Panc1 (cell line): ENCODE results near the gene ZNF182. TPM values are rescaled to one million over a fixed set of nuclear protein-coding genes. Genes with fewer than 3 reads are reported as not detected.

ENCODE experiments used
- ATAC-seq: fragments of 200-7000 bp; cut with Tn5 transposase; 2 replicates; pipeline ENCODE4 v1.9.1; 2020; ENCODE audit warnings: mild to moderate bottlenecking, moderate library complexity
- BruUV-seq: library from RNA; stranded (reverse); fragments of 400-500 nt; replicated peaks from 2 replicates; lab custom pipeline; 2021; lab: Mats Ljungman, UMichigan
- CTCF ChIA-PET: fragments of 300-600 bp; sonication (Branson Sonifier 250); formaldehyde crosslinking; loops from one replicate; lab custom pipeline; 2022; ENCODE audit warnings: antibody characterized with exemption; lab: Charles Lee
- POLR2A ChIA-PET: fragments of 300-600 bp; sonication (Branson Sonifier 250); formaldehyde crosslinking; loops from one replicate; lab custom pipeline; 2022; ENCODE audit warnings: antibody characterized with exemption; lab: Charles Lee
- DNase-seq: peaks from one replicate; pipeline ENCODE4 v3.0.0-alpha.2; 2010; ENCODE audit warnings: low read depth, low spot score
- H3K27ac ChIP-seq: 2 replicates; pipeline ENCODE4 v1.5.1; 2011; ENCODE audit warnings: mild to moderate bottlenecking, low read length, inconsistent platforms
- H3K27me3 ChIP-seq: fragments of 200-500 bp; sonication (Bioruptor generic); 2 replicates; pipeline ENCODE4 v1.6.0; 2014; ENCODE audit warnings: low read length, inconsistent platforms; ENCODE audit not compliant: control insufficient read depth, insufficient read depth
- H3K36me3 ChIP-seq: fragments of 200-500 bp; sonication (Bioruptor generic); 2 replicates; pipeline ENCODE4 v1.5.1; 2014; ENCODE audit warnings: inconsistent platforms, mild to moderate bottlenecking, low read length, moderate library complexity; ENCODE audit not compliant: control insufficient read depth, insufficient read depth
- H3K4me1 ChIP-seq: 2 replicates; pipeline ENCODE4 v1.5.1; 2011; ENCODE audit warnings: inconsistent platforms, mild to moderate bottlenecking, low read length, moderate library complexity; ENCODE audit not compliant: control insufficient read depth, insufficient read depth
- H3K4me3 ChIP-seq, 2 experiments: 2 replicates each; pipeline ENCODE4 v1.5.1; 2011 to 2012; ENCODE audit warnings: low read depth in 2 of 2, low read length in 2 of 2, mild to moderate bottlenecking in 2 of 2, inconsistent platforms in 1 of 2, moderate library complexity in 1 of 2
- H3K9me3 ChIP-seq: fragments of 200-500 bp; sonication (Bioruptor generic); 2 replicates; pipeline ENCODE4 v1.5.1; 2014; ENCODE audit warnings: low read depth, mild to moderate bottlenecking, inconsistent platforms, low read length, moderate library complexity; ENCODE audit not compliant: control insufficient read depth, insufficient read depth
- POLR2AphosphoS5 ChIP-seq: IDR thresholded peaks from 2 replicates; pipeline ENCODE4 v1.6.1; 2012; ENCODE audit warnings: mild to moderate bottlenecking, low read depth, low read length, moderate library complexity
- SIN3A ChIP-seq: IDR thresholded peaks from 2 replicates; pipeline ENCODE4 v1.6.1; 2012; ENCODE audit warnings: low read depth, mild to moderate bottlenecking, low read length, moderate library complexity, borderline replicate concordance; ENCODE audit not compliant: insufficient read depth
- TCF7L2 ChIP-seq: IDR thresholded peaks from 2 replicates; pipeline ENCODE4 v1.6.1; 2011; ENCODE audit warnings: mild to moderate bottlenecking, low read depth, low read length, inconsistent platforms
- in situ Hi-C: cut with HindIII; loops from 2 replicates; pipeline ENCODE4 v1.10.0; 2016; ENCODE audit warnings: low sequenced_read_pairs, low pct_unique_long_range_greater_than_20kb
- intact Hi-C: fragments of 100-400 bp; cut with micrococcal nuclease; formaldehyde crosslinking; loops from one replicate; pipeline ENCODE4 v1.10.0; 2022; ENCODE audit not compliant: unreplicated experiment
- total RNA-seq: library from RNA; stranded (reverse); gene quantifications from one replicate; pipeline ENCODE4 v1.2.1, GENCODE V29; 2021; ENCODE audit not compliant: unreplicated experiment
- TF ChIP-seq, protein P1 (sequence below), 2 experiments: IDR thresholded peaks; 2 replicates each; pipeline ENCODE4 v1.6.1; 2011 to 2012; ENCODE audit warnings: low read depth in 2 of 2, control low read depth in 1 of 2, low read length in 1 of 2, mild to moderate bottlenecking in 1 of 2, moderate library complexity in 1 of 2; ENCODE audit not compliant: insufficient read depth in 1 of 2
- TF ChIP-seq, protein P2 (sequence below): fragments of 450-650 bp; IDR thresholded peaks from 2 replicates; pipeline ENCODE4 v1.5.1; 2017; ENCODE audit warnings: mild to moderate bottlenecking

ZNF182 gene
- total RNA-seq, 1 experiment from 2014 or later, result 11.1 TPM

DNA sequence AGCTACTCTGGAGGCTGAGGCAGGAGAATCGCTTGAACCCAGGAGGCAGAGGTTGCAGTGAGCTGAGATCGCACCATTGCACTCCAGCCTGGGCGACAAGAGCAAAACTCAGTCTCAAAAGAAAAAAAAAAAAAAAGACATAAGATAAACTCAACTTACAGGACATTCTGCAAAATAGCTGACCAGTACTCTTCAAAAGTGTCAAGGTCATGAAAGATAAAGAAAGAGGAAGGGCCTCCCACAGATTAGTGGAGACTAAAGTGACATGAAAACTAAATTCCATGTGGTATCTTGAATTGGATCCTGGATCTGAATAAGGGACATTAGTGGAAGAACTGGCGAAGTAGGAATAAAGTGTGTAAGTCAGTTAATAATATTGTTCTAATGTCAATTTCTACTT lies 63.3 kb downstream of the ZNF182 start:
- no peaks in the 10 kb centered on the region for H3K36me3 ChIP-seq
- intact Hi-C loops (no loop called here), in situ Hi-C loops (no loop called here)
- DNase-seq (no peak), ATAC-seq (no peak)
- no peaks in the 10 kb centered on the region for H3K4me1 ChIP-seq
- BruUV-seq, result no TSS peak
- ChIA-PET CTCF (no interaction called here), POLR2A (no interaction called here)
- H3K4me3 ChIP-seq, result no peak overlapping the region
- H3K27ac ChIP-seq, result no peak overlapping the region
- H3K9me3 ChIP-seq, result no peaks in the 10 kb centered on the region
- TF ChIP-seq, protein P1, sequence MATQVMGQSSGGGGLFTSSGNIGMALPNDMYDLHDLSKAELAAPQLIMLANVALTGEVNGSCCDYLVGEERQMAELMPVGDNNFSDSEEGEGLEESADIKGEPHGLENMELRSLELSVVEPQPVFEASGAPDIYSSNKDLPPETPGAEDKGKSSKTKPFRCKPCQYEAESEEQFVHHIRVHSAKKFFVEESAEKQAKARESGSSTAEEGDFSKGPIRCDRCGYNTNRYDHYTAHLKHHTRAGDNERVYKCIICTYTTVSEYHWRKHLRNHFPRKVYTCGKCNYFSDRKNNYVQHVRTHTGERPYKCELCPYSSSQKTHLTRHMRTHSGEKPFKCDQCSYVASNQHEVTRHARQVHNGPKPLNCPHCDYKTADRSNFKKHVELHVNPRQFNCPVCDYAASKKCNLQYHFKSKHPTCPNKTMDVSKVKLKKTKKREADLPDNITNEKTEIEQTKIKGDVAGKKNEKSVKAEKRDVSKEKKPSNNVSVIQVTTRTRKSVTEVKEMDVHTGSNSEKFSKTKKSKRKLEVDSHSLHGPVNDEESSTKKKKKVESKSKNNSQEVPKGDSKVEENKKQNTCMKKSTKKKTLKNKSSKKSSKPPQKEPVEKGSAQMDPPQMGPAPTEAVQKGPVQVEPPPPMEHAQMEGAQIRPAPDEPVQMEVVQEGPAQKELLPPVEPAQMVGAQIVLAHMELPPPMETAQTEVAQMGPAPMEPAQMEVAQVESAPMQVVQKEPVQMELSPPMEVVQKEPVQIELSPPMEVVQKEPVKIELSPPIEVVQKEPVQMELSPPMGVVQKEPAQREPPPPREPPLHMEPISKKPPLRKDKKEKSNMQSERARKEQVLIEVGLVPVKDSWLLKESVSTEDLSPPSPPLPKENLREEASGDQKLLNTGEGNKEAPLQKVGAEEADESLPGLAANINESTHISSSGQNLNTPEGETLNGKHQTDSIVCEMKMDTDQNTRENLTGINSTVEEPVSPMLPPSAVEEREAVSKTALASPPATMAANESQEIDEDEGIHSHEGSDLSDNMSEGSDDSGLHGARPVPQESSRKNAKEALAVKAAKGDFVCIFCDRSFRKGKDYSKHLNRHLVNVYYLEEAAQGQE (IDR thresholded peaks at IDR 0.05; ENCODE audit: insufficient read depth in 1 of 2, low read depth in 2 of 2, low read length in 1 of 2), result no peak
- TF ChIP-seq POLR2AphosphoS5, result no peak
- no peak for TF ChIP-seq TCF7L2
- TF ChIP-seq SIN3A, result no peak
- TF ChIP-seq, protein P2, sequence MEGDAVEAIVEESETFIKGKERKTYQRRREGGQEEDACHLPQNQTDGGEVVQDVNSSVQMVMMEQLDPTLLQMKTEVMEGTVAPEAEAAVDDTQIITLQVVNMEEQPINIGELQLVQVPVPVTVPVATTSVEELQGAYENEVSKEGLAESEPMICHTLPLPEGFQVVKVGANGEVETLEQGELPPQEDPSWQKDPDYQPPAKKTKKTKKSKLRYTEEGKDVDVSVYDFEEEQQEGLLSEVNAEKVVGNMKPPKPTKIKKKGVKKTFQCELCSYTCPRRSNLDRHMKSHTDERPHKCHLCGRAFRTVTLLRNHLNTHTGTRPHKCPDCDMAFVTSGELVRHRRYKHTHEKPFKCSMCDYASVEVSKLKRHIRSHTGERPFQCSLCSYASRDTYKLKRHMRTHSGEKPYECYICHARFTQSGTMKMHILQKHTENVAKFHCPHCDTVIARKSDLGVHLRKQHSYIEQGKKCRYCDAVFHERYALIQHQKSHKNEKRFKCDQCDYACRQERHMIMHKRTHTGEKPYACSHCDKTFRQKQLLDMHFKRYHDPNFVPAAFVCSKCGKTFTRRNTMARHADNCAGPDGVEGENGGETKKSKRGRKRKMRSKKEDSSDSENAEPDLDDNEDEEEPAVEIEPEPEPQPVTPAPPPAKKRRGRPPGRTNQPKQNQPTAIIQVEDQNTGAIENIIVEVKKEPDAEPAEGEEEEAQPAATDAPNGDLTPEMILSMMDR, result no peak
- H3K27me3 ChIP-seq, result no peaks in the 10 kb centered on the region

- DNase-seq (no peak), ATAC-seq (no peak)
- Histone ChIP-seq H3K36me3 (no peaks in the 10 kb centered on the region), H3K4me1 (no peaks in the 10 kb centered on the region), H3K9me3 (no peaks in the 10 kb centered on the region), H3K27ac (no peak overlapping the region), H3K4me3 (no peak overlapping the region), H3K27me3 (no peaks in the 10 kb centered on the region)
- TF ChIP-seq, protein P1 (IDR thresholded peaks at IDR 0.05; ENCODE audit: insufficient read depth in 1 of 2, low read depth in 2 of 2, low read length in 1 of 2), result no peak
- TF ChIP-seq, protein P2, result no peak
- no peak for TF ChIP-seq POLR2AphosphoS5
- no peak for TF ChIP-seq SIN3A
- TF ChIP-seq TCF7L2, result no peak
- in situ Hi-C loops, result no loop called here
- POLR2A ChIA-PET, result no interaction called here
- CTCF ChIA-PET, result no interaction called here
- intact Hi-C loops, result no loop called here
- BruUV-seq, result no TSS peak
Observed at GRCh38 chrX:47936940-47937317, 66.9 kb downstream of the ZNF182 start.
